Measurements from ENCODE around the gene ONECUT2. TPM values are rescaled to one million over a fixed set of nuclear protein-coding genes. Genes with fewer than 3 reads are reported as not detected.
A peak's percentile ranks its signal among the peaks of the same experiment; 100 is the strongest.

ONECUT2 gene
- total and polyA plus RNA-seq, 4 donors: 1.8 to 5.7 (median 4.6) TPM

DNA sequence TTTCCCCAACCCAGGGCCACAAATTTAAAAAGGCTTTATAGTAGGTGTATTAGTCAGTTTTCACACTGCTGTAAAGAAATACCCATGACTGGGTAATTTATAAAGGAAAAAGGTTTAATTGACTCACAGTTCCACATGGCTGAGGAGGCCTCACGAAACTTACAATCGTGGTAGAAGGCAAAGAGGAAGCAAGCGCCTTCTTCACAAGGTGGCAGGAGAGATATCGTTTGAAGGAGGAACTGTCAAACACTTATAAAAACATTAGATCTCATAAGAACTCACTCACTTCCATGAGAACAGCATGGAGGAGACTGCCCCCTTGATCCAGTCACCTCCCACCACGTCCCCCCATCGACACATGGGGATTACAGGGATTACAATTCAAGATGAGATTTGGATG is 80.9 kb downstream of the ONECUT2 start (continued):
- TF ChIP-seq, protein P1, sequence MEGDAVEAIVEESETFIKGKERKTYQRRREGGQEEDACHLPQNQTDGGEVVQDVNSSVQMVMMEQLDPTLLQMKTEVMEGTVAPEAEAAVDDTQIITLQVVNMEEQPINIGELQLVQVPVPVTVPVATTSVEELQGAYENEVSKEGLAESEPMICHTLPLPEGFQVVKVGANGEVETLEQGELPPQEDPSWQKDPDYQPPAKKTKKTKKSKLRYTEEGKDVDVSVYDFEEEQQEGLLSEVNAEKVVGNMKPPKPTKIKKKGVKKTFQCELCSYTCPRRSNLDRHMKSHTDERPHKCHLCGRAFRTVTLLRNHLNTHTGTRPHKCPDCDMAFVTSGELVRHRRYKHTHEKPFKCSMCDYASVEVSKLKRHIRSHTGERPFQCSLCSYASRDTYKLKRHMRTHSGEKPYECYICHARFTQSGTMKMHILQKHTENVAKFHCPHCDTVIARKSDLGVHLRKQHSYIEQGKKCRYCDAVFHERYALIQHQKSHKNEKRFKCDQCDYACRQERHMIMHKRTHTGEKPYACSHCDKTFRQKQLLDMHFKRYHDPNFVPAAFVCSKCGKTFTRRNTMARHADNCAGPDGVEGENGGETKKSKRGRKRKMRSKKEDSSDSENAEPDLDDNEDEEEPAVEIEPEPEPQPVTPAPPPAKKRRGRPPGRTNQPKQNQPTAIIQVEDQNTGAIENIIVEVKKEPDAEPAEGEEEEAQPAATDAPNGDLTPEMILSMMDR (IDR thresholded peaks at IDR 0.05; ENCODE audit: low read depth, low read length, missing input control): no peak

DNA sequence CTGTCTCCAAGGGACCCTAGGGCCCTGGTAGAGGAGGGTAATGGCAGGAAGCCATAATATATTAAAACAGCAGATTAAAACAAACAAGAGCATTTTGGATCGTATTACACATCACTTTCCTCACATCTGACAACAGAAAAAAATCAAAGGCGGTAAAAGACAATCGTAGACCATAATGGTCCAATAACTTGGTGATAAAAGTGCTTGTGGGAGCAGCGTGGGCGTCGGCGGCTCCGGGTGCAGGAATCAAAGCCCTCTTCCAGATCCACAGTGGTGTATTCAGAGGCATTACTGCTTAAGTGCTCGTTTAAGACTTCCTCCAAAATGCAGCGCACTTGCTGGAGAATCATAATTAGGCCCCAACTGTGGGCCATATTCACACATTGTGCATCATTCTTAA is 83.4 kb downstream of the ONECUT2 start:
- 80% methylated on average over 10 of the region's 10 CpGs for WGBS
- Histone ChIP-seq H3K36me3 (ENCODE audit: control insufficient read depth in 4 of 4, insufficient read depth in 3 of 4, low read depth in 1 of 4, low read length in 3 of 4) (no peaks in the 10 kb centered on the region), H3K27ac (ENCODE audit: low read depth in 1 of 2, low read length in 2 of 2) (no peak overlapping the region), H3K9me3 (ENCODE audit: control insufficient read depth in 4 of 4, low read length in 3 of 4) (no peaks in the 10 kb centered on the region), H3K4me1 (ENCODE audit: control insufficient read depth in 4 of 4, insufficient read depth in 4 of 4, low read length in 3 of 4) (no peaks in the 10 kb centered on the region), H3K27me3 (ENCODE audit: control insufficient read depth in 4 of 4, insufficient read depth in 4 of 4, low read length in 3 of 4) (no peaks in the 10 kb centered on the region), H3K9ac (ENCODE audit: low read depth in 1 of 2, low read length in 2 of 2) (no peak overlapping the region), H3K4me3 (ENCODE audit: low read depth in 1 of 3, low read length in 3 of 3) (no peak overlapping the region)
- TF ChIP-seq FOXA2 (IDR thresholded peaks at IDR 0.05) (no peak), SP1 (IDR thresholded peaks at IDR 0.05) (no peak), GABPA (IDR thresholded peaks at IDR 0.05 in 1 of 2, conservative IDR thresholded peaks at IDR 0.05 in 1 of 2) (no peak), HNF4G (IDR thresholded peaks at IDR 0.05) (no peak)
- TF ChIP-seq, protein P2, sequence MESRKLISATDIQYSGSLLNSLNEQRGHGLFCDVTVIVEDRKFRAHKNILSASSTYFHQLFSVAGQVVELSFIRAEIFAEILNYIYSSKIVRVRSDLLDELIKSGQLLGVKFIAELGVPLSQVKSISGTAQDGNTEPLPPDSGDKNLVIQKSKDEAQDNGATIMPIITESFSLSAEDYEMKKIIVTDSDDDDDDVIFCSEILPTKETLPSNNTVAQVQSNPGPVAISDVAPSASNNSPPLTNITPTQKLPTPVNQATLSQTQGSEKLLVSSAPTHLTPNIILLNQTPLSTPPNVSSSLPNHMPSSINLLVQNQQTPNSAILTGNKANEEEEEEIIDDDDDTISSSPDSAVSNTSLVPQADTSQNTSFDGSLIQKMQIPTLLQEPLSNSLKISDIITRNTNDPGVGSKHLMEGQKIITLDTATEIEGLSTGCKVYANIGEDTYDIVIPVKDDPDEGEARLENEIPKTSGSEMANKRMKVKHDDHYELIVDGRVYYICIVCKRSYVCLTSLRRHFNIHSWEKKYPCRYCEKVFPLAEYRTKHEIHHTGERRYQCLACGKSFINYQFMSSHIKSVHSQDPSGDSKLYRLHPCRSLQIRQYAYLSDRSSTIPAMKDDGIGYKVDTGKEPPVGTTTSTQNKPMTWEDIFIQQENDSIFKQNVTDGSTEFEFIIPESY (IDR thresholded peaks at IDR 0.05): no peak
- TF ChIP-seq, protein P3, sequence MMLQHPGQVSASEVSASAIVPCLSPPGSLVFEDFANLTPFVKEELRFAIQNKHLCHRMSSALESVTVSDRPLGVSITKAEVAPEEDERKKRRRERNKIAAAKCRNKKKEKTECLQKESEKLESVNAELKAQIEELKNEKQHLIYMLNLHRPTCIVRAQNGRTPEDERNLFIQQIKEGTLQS (IDR thresholded peaks at IDR 0.05): no peak
- TF ChIP-seq, protein P4, sequence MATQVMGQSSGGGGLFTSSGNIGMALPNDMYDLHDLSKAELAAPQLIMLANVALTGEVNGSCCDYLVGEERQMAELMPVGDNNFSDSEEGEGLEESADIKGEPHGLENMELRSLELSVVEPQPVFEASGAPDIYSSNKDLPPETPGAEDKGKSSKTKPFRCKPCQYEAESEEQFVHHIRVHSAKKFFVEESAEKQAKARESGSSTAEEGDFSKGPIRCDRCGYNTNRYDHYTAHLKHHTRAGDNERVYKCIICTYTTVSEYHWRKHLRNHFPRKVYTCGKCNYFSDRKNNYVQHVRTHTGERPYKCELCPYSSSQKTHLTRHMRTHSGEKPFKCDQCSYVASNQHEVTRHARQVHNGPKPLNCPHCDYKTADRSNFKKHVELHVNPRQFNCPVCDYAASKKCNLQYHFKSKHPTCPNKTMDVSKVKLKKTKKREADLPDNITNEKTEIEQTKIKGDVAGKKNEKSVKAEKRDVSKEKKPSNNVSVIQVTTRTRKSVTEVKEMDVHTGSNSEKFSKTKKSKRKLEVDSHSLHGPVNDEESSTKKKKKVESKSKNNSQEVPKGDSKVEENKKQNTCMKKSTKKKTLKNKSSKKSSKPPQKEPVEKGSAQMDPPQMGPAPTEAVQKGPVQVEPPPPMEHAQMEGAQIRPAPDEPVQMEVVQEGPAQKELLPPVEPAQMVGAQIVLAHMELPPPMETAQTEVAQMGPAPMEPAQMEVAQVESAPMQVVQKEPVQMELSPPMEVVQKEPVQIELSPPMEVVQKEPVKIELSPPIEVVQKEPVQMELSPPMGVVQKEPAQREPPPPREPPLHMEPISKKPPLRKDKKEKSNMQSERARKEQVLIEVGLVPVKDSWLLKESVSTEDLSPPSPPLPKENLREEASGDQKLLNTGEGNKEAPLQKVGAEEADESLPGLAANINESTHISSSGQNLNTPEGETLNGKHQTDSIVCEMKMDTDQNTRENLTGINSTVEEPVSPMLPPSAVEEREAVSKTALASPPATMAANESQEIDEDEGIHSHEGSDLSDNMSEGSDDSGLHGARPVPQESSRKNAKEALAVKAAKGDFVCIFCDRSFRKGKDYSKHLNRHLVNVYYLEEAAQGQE (IDR thresholded peaks at IDR 0.05): no peak
- DNase-seq (ENCODE audit: low spot score): no peak

DNA sequence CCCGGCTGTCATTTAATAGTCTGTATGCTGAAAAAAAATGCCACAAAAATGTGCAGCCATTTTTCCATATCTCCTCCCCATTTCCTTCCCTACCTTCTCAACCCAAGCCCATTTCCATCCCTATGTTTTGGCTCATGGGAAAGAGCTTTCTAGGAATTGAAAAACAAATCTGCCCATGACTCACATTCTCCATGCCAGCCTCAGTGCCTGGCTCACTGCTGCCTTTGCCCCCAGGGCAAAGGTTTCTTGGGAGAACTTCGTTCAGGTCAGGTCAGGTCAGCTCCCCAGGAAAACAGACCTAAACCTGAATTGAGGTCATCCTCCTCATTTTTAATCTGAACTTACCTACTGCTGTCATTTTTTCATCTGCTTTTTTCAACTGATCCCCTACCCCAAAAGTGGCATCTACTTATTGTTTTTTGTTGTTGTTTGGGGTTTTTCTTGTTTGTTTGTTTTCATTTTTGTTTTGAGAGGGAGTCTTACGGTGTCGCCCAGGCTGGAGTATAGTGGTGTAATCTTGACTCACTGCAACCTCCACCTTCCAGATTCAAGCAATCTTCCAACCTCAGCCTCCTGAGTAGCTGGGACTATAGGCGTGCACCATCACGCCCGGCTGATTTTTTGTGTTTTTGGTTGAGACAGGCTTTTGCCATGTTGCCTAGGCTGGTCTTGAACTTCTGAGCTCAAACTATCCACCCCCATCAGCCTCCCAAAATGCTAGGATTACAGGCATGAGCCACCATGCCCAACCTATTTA is 84.7 kb downstream of the ONECUT2 start:
- DNase-seq (ENCODE audit: low spot score): no peak
- Histone ChIP-seq H3K4me3 (ENCODE audit: low read depth in 1 of 3, low read length in 3 of 3) (no peak overlapping the region), H3K9me3 (ENCODE audit: control insufficient read depth in 4 of 4, low read length in 3 of 4) (peaks cover 0 to under 1% (median 0%) of the 10 kb centered on the region in 4 donors), H3K27ac (ENCODE audit: low read depth in 1 of 2, low read length in 2 of 2) (no peak overlapping the region), H3K9ac (ENCODE audit: low read depth in 1 of 2, low read length in 2 of 2) (no peak overlapping the region), H3K27me3 (ENCODE audit: control insufficient read depth in 4 of 4, insufficient read depth in 4 of 4, low read length in 3 of 4) (no peaks in the 10 kb centered on the region), H3K4me1 (ENCODE audit: control insufficient read depth in 4 of 4, insufficient read depth in 4 of 4, low read length in 3 of 4) (no peaks in the 10 kb centered on the region), H3K36me3 (ENCODE audit: control insufficient read depth in 4 of 4, insufficient read depth in 3 of 4, low read depth in 1 of 4, low read length in 3 of 4) (no peaks in the 10 kb centered on the region)
- 71% methylated on average over 7 of the region's 7 CpGs for WGBS
- TF ChIP-seq JUND (IDR thresholded peaks at IDR 0.05) (peak; percentile 99 to 100), EGR1 (IDR thresholded peaks at IDR 0.05; ENCODE audit: low read depth in 2 of 2) (peak; percentile 79 to 96), FOXA2 (IDR thresholded peaks at IDR 0.05) (peak; percentile 28), HNF4A (conservative IDR thresholded peaks at IDR 0.05) (peak; percentile 99 to 100), TAF1 (conservative IDR thresholded peaks at IDR 0.05) (no peak), SP1 (IDR thresholded peaks at IDR 0.05) (peak; percentile 85), YY1 (IDR thresholded peaks at IDR 0.05) (peak; percentile 23), HNF4G (IDR thresholded peaks at IDR 0.05) (peak; percentile 98), FOXA1 (IDR thresholded peaks at IDR 0.05) (no peak), NR2F2 (IDR thresholded peaks at IDR 0.05) (peak; percentile 62), RXRA (IDR thresholded peaks at IDR 0.05) (peak; percentile 98 to 99), GABPA (IDR thresholded peaks at IDR 0.05 in 1 of 2, conservative IDR thresholded peaks at IDR 0.05 in 1 of 2) (no peak), RAD21 (IDR thresholded peaks at IDR 0.05) (peak in 1 of 2 donors; percentile 50)
- TF ChIP-seq, protein P3 (IDR thresholded peaks at IDR 0.05): peak; percentile 99
- TF ChIP-seq, protein P5, sequence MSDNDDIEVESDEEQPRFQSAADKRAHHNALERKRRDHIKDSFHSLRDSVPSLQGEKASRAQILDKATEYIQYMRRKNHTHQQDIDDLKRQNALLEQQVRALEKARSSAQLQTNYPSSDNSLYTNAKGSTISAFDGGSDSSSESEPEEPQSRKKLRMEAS (IDR thresholded peaks at IDR 0.05): peak; percentile 59
- TF ChIP-seq, protein P2 (IDR thresholded peaks at IDR 0.05): no peak
